HG02623 (cell line): ENCODE measurements around the gene LPAR2.
"Not testable (repeated sequence)": the region's sequence is repeated elsewhere in the genome, so short reads cannot be mapped to it uniquely, and the experiment has no call there.

Experiments used
- ATAC-seq: cut with Tn5 transposase; IDR thresholded peaks from one replicate; pipeline ENCODE4 v1.9.1; 2021; ENCODE audit warnings: moderate library complexity; ENCODE audit not compliant: unreplicated experiment

The LPAR2 gene

DNA sequence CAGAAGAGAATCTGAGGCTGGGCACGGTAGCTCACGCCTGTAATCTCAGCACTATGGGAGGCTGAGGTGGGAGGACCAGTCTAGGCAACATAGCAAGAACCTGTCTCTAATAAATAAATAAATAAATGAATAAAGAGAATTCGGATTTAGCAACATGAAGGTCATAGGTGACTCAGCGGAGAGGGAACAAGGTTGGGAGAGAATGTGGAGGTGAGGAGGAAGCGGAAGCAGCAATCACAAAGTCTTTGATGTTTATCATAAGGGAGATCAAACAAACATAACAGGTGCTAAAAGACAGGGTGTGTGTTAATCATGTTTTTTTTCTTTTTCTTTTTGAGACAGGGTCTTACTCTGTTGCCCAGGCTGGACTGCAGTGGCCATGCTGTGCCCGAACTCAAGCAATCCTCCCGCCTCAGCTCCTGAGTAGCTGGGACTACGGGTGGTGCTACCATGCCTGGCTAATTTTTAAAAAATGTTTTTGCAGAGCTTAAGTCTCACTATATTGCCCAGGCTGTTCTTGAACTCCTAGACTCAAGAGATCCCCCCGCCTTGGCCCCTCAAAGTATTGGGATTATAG, 25.8 kb downstream of the LPAR2 start:
- ATAC-seq: no peak

DNA sequence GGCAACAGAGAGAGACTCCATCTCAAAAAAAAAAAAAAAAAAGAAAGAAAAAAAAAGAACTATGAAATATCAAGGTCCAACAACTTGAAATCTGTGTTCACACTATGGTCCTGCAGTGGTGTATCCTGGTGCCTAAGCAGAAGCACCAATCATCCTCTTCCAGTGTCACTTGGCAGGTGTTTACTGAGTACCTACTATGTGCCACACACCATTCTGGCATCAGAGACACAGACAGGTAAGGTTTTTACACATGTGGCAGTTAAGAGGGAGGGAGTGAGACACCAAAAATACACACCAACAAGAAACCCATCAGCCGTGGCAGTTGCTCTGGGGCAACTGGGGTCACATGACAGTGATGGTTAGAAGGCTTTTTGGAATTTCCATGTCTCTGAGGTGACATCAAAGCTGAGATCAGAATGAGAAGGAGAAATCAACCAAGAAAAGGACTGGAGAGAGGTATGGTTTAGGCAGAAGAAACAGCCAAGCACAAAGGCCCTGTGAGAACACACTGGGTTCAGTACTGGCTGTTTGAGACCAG, 27.2 kb downstream of the LPAR2 start:
- no peak for ATAC-seq

DNA sequence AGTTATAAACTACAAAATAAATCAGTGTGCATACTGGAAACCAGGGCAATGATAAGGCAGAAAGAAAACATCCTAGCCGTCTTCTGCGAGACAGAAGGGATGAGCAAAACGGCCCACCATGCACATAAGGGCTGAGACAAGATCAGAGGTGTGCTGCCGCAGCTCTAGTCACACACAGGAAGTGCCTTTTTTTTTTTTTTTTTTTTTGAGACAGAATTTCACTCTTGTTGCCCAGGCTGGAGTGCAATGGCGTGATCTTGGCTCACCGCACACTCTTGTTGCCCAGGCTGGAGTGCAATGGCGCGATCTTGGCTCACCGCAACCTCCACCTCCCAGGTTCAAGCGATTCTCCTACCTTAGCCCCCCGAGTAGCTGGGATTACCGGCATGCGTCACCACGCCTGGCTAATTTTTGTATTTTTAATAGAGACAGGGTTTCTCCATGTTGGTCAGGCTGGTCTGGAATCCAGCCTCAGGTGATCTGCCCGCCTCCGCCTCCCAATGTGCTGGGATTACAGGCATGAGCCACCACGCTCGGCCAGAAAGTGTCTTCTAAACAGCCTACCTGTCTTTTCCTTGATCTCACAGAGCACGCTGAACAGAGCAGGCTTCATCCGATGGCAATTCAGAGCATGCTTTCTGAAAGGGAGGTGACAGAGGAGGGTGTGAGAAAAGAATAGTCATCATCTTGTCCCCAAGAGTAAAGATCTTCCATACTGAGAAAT, 29.1 kb downstream of the LPAR2 start:
- ATAC-seq: not testable (repeated sequence)

DNA sequence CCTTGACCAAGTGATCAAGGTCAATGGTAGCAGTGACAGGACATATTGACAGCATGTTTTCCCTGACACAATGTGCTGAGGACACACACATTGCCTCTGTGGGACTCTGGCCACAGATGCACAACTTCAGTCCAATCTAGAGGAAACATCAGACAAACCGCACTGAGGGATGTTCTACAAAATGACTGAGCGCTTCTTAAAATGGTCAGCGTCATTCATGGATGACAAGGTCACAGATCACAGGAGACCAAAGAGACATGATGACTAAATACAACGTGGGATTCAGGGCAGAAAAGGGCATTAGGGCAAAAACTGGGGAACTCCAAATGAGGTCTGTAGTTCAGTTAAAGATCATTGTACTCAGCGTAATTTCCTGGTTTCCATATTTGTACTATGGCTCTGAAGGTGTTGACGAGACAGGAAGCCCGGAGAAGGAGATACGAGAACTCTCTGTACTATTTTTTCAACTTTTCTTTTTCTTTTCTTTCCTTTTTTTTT, 30.2 kb downstream of the LPAR2 start:
- ATAC-seq: peak; percentile 58

DNA sequence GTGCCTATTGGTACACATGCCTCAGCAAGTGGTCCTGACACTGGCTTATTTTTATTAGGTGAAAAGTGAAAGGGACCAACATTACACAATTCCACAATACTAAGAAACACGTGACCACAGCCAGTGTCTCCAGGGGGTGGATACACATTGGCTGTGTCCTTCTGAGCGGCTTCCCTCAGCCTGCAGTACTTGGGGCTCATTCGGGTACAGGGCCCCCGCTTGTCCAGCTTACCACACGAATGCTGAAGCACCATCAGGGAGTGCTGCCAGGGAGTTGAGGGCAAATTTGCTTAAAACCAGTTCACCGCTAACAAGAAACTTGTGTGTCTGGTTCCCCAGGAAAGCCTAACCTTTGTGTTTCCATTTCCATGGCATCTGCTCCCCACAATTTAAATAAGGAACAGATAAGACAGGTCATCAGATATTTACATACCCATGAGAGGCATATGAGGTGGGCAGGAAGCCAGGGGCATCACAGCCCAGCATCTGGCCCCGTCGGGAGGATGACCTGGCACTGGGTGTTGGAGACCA, 32.8 kb downstream of the LPAR2 start:
- ATAC-seq: no peak

DNA sequence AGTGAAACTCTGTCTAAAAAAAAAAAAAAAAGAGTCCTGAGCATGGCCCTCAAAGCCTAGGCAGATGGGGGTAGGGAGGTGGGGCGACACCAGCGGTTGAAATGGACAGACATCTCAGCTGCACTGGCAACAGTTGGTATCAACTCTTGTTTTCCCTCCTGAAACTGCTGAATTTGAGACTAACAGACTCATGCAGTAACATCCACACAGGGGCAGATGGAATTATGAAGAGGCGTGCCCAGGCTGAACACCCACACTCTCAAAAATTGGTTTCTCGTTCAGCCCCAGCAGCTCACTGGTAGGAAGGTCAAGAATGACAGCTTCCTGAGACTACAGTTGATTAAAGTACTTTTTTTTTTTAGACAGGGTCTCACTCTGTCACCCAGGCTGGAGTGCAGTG, 33.6 kb downstream of the LPAR2 start:
- ATAC-seq: no peak

DNA sequence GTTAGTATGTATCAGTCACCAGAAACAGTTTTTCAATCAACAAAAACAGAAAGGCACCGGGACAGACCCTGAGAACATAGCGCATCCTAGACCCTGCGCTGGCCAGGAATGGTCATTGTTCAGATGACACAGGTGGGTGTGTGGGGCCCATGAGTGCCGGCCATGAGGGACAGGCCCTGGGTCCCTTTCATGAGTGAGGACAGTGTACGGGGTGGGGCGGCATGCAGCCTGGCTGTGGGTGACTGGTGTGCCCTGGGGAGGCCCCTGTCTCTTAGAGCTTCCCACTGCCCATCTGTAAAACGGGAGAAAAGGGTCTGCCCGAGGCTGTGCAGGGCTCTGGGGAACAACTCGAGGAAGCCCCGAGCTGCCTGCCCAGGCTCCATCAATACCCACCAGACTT, 35.3 kb downstream of the LPAR2 start:
- ATAC-seq: no peak

DNA sequence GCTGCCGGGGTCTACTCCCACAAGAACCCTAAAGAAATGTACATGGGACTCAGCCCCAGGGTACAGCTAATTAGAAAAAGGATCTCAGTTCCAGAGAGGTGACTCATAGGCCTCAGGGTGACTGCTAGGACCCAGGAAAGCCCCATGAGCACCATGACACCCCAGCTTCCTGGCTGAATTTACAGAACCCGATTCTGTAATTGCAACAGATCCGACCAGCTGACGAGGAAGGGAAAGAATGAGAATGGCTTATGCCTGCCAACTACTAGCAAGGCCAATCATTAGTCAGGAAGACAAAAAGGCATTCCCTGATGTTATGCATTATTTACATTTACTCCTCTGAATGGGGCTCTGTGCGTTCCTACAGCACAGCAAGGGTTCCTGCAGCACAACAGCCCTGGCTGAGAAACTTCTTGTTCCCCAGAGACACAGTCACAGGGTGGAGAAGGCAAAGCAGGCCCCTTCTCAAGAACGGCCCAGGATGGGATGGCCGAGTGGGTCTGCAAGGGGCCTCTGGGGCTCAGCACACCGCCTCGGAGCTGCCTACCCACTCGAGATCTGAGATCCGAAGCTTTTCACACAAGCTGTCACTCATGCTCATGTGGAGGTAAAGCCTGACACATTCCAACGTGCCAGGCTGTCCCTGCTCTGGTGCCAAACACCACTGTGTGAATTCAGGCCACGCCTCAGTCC, 36.7 kb downstream of the LPAR2 start:
- no peak for ATAC-seq

DNA sequence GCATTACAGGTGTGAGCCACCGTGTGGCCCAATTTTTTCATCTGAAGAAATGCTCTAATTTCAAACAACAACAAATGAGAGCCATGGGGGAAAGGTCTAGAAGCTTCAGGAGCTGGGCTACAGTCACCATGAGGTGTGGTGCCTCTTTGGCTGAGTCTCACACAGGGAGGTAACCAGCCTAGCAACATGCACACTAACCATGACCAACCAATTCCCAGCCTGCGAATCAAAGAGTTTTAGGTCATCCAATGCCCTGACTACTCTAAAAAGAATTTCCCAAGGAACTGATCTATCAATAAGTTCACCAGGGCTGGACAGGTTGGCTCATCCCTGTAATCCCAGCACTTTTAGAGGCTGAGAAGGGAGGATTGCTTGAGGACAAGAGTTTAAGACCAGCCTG, 39.5 kb downstream of the LPAR2 start:
- ATAC-seq: no peak

DNA sequence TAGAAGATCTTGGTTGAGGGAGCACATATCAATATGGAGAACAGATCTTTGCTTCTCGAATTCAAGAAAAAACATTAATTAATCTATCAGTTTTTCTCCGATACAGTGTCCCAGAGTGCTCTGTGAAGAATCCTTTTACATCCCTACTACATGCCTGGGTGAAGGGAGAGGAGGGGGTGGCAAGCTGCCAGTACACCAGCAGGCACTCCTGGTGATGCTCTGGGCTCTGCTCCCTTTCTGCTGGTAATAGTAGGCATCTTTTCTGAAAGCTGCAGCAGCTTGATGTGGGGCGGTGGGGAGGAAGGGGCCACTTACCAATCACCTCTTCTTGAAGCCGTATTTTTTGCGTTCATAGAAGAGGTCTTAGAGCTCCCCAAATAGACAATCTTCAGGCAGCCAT, 40.2 kb downstream of the LPAR2 start:
- no peak for ATAC-seq

DNA sequence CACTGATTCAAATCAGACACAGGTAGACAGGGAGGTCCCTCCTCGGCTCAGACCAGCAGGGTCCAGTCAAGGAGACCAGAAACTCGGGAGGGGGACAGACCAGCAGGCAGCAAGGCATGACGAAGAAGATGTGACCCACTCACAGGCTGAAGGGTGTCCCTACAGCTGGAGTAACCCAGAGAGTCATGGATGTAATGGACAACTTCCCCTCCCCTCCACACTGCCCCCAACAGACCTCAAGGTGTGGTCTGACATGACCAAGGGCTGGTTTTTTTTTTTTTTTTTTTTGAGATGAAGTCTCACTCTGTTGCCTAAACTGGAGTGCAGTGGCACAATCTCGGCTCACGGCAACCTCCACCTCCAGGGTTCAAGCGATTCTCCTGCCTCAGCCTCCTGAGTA, 43.7 kb downstream of the LPAR2 start:
- no peak for ATAC-seq

DNA sequence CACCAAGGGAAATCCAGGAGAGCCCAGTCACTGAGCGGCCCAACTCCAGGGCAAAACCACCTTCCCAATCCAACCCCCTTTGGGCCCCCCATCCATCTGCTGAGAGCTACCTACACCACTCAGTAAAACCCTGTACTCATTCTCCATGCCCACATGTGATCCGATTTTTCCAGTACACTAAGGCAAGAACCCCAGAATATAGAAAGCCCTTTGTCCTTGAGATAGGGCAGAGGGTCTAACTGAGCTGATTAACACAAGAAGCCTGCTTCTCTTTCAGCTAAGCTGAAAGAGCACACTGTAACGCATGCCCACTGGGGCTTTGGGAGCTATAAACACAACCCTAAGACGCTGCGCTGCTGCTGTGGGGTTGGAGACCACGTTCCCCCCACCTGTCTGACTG, 45.5 kb downstream of the LPAR2 start:
- ATAC-seq: no peak

DNA sequence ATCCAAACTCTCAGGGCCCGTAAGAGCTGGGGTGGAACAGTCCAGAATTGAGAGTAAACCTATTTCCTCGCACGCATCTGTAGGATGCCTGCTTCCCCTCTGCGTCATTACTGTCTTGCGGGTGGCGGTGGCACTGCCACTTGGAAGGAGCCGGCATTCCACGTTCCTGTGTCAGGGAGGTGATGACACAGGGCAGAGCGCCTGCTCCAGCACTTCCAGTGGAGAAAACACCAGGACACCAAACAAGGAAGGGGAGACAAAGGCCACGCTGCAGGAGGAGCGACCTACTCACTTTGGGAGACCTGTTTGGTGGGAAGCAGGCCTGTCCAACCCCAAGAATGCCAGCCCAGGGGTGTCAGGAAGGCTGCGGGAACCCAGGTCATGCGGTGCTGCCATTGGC, 46.6 kb downstream of the LPAR2 start:
- no peak for ATAC-seq

DNA sequence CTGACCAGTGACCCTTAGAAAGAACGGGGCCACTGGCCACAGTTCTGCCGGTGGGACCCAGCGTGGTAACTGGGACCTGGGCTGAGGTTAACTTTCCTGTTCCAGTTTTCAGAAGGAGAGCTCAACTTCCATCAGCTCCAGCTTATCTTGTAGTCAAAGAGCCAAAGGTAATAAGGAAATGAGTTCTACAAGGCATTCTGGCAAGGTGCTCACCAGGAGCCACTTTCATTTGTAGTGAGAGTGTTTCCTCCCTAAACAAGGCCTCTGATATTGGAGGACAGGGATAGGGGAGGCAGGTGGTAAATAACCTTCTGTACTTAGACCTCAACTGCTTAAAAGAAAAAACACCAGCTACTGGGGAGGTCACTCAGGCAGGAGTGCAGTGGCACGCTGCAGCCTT, 47.6 kb downstream of the LPAR2 start:
- ATAC-seq: no peak

DNA sequence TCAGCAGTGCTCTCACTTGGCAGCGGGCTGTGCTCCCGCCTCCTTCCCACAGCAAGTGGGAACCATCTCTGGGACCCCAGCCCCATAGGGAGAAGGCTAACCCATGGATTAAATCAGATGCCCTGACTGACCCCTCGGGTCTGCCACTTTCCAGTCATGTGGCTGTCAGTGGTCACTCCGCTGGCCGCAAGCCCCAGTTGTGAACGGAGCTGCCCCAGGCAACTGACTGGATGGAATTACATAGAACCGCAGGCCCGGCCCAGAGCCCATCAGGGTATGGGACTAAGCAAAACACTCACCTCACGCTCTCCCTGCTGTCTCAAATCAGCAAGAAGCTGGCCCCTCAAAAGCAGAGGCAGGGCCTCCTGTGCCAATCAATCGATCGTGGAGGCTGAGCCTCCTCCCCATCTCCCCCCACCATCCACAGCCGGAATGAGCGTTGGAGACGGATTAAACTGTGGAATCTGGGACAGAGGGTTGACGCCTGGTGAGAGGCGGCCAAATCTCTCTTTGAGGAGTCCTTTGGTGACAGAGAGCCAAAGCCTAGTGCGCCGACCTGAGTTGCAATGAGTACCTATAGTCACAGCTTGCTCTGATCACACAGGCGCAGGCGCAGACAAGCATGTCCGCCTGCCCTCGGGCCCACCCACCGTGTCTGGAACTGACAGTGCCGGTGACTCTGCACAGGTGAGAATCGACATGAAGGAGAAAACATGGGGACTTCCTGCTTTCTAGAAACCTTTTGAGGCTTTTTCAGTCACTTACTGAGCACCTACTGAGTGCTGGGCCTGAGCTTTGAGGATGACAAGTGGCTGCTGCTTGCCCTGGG, 48.3 kb downstream of the LPAR2 start:
- no peak for ATAC-seq

DNA sequence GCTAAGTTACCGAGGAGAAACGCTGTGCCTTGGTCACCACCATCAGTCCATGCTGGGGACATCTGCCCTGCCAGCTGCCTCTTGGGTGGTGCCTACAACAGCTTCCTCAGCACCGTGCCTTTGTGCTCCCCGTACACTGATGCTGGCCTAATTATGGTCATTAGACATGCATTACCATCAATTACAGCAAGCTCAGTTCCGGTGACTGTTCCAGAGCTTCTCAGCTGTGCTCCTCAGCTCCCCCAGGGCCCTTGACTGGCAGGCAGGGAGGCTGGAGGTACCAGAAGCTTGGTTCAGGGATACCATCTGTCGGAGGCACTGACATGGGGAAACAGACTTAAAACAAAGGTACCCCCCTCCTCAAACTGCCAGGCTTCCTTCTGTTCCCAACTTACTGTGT, 49.8 kb downstream of the LPAR2 start:
- no peak for ATAC-seq

DNA sequence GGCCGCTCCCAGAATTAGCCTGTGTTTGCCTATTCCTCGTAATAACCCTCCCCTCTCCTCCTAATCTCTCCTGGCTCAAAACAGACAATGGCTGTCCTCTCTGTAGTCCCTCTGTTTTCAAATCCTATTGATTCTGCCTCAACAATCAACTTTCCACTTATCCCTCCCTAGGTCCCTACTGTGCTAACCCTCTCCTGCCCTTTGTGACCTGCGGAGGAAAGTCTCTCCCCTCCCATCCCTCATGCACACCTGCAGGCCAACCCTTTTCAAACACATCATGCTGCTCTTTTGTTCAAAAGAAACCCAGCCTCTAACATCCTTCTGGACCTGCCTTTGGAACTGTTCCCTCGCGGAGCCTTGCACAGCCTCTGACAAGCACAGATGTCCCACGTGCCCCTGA, 52.6 kb downstream of the LPAR2 start:
- no peak for ATAC-seq
